Measurements from ENCODE around the gene TMEM150B.

TMEM150B gene

DNA sequence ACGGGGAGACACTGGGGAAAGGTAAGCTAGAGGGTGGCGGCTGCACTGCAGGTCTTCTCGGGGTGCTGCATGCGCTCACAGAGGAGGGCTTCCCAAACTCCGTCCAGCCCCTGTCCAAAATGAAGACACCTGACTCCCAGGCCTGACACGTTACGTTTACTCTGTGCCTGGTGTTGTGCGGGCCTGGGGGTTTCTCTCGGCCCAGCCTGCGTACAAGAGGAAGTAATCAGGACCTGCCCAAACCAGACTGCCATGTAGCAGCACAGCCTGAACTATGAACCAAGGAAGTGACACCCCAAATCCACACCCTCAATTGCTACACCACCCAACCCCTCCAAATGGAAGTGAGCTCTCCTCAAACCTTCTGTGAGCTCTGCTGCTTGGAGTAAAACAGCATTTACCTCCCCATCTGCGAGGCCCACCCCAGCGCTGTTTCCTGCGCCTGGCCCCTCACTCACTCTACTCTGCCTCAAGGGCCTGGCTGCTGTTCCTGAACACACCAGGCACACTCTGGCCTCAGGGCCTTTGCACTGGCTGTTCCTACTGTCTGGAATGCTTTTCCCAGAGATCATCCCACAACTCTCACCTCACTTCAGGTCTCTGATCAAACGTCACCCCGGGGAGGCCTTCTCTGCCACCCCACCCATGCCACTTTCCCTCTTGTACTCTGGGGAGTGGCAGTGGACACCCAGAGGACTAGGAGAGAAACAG, 48.3 kb downstream of the TMEM150B start:
- DNase-seq (ENCODE audit: low spot score), result no peak

DNA sequence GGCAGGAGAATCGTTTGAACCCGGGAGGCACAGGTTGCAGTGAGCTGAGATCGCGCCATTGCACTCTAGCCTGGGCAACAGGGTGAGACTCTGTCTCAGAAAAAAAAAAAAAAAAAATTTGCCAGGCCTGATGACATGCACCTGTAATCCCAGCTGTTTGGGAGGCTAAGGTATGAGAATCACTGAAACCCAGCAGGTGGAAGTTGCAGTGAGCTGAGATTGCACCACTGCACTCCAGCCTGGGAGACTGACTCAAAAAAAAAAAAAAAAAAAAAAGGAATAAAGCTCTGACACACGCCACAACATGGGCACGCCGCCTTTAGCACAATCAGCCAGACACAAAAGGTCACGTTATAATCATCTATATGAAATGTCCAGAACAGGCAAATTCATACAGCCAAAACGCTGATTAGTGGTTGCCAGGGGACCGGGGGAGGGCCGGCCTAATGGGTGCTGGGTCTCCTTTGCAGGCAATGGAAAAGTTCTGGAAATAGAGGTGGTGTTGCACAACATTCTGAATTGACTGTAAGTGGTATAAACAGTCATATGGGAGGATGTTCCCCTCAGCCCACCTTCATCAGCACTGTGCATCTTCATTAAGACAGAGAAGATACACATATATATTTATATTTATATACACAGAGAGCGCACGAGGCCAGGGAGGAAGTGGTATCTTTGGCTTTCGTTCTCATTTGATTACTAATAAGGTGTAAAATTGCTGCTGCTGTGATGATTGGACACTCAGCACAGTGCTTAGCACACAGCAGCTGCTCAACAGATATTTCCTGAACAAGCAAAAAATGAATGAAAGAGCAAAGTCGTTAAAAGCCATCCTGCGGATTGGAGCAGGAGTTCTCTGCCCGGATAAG, 49.1 kb downstream of the TMEM150B start:
- no peak for DNase-seq (ENCODE audit: low spot score)

DNA sequence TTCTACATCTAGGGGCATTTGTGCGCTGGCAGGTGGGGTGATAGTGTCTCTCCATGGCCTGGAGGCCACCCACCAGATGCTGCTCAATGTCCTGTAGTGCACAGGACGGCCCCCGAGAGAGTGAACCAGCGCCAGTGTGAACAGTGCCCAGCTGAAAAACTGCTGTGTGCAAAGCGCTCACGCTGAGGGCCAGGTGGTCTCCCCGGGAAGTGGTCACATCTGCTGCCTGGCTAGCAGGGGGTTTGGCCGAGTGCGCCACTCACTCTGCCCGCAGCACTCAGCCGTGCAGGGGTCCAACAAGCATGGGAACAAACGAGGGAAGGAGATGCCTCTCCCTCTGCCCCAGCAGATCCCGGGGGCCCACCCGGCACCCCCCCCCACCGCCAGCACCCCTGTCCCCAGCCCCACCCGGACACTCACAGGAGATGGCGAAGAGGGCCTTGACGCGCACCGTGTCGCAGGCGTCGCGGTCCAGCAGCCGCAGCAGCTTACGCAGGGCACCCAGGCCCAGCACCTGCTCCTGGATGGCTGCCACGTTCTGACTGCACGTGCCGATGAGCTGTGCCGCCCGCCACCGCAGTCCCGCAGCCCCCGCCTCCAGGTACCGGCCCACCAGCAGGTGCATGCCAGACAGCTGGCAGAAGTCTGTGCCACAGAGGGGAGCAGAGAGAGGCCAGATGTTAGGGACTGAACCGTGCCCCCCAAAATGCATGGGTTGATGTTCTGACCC, 51.0 kb downstream of the TMEM150B start:
- DNase-seq (ENCODE audit: low spot score), result no peak

- no peak for DNase-seq (ENCODE audit: low spot score)
Measured at GRCh38 chr19:55272142-55272541, 53.0 kb downstream of the TMEM150B start.

- no peak for DNase-seq (ENCODE audit: low spot score)
Measured at GRCh38 chr19:55270172-55270942, 54.8 kb downstream of the TMEM150B start.

GRCh38 chr19:55269299-55269698, 55.8 kb downstream of the TMEM150B start:
- DNase-seq (ENCODE audit: low spot score), result no peak

DNA sequence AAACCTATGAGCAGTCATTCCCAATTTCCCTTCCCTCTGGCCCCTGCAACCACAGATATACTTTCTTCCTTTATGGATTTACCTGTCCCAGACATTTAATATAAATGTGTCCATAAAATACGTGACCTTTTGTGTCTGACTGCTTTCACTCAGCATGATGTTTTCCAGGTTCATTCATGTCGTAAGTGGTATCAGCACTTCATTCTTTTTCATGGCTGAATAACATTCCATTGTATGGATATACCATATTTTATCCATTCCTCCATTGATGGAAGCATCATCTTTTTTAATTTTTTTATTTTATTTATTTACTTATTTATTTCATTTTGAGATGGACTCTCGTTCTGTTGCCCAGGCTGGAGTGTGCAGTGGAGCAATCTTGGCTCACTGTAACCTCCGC, 58.3 kb downstream of the TMEM150B start:
- no peak for DNase-seq (ENCODE audit: low spot score)

DNA sequence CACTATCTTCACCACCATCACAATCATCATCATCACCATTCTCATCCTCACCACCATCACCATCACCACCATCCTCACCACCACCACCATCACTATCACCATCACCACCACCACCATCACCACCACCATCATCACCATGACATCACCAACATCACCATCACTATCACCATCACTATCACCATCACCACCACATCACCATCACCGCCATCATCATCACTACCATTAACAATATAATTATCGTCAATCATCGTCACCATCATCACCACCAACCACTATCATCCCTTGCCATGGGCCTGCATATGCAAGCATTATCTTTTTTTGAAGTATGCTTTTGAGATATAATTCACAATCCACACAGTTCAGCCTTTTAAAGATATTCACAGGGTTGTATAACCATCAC, 58.7 kb downstream of the TMEM150B start:
- no peak for DNase-seq (ENCODE audit: low spot score)

DNA sequence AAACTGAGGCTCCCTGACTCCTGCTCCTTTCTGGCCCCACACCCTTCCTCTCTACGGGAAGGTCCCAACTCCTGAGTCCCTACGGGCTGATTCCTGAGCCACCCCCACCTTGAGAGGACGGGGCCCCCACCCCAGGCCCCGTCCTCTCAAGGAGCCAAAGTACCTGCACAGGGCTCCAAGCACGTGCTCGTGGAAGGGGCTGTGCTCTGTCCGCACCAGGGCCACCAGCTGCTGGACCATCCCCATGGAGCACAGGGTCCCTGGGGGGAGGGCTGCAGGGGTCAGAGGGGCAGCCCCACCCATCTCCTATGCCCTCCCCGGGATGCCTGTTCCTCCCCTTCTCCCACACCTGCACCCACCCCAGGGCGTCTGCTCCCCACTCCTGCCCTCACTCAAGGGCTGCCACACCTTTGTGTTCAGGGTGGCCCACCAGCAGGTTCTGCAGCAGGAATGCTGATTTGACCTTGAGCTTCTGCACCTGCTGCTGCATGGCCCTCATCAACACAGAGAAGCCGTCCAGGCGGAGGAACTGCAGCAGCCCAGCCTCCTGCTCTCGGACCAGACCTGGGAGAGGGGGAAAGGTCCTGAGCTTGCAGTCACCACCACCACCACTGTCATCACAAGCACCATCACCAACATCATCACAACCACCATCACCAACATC, 59.3 kb downstream of the TMEM150B start:
- DNase-seq (ENCODE audit: low spot score), result no peak

DNA sequence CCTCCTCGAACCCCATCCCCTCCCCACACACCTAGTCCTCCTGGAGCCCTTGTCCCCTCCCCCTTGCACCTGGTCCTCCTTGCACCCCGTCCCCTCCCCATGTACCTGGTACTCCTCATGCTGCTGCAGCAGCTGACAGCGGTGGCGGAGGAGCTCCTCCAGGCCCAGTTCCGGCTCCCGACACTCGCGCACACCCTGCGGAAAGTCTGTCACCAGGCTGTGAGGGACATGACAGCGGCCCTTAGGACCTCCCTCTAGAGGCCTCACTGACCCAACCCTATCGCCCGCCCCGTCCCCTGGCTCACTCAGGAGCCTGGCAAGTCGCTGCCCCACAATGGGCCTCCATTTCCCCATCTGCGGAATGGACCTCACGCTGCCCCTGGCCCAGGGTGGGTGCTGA, 60.0 kb downstream of the TMEM150B start:
- no peak for DNase-seq (ENCODE audit: low spot score)

GRCh38 chr19:55264531-55264930, 60.6 kb downstream of the TMEM150B start:
- no peak for DNase-seq (ENCODE audit: low spot score)

All from kidney capillary endothelial cell (primary cell).